Epithelial cell of proximal tubule (primary cell): ENCODE measurements around the gene EFCAB11. TPM values are rescaled to one million over a fixed set of nuclear protein-coding genes. Genes with fewer than 3 reads are reported as not detected.

Experiments
- DNase-seq: peaks from one replicate; pipeline ENCODE4 v3.0.0-alpha.2; 2011; ENCODE audit warnings: low read depth
- H3K4me3 ChIP-seq: 2 replicates; pipeline ENCODE4 v1.5.1; 2011; ENCODE audit warnings: low read depth, mild to moderate bottlenecking, low read length
- CTCF ChIP-seq: conservative IDR thresholded peaks from 2 replicates; pipeline ENCODE4 v1.5.1; 2012; ENCODE audit warnings: low read depth, mild to moderate bottlenecking, low read length
- total RNA-seq: library from RNA; depleted of rRNA; stranded (reverse); fragments of >200 nt; gene quantifications from 2 replicates; pipeline ENCODE4 v1.2.3, GENCODE V29; 2015

EFCAB11 gene
- total RNA-seq, 1 donor from 2014 or later, result 17.4 TPM

GRCh38 chr14:89833661-89834060, 120.9 kb downstream of the EFCAB11 start:
- no peak for DNase-seq
- no peak overlapping the region for H3K4me3 ChIP-seq
- TF ChIP-seq CTCF, result no peak

GRCh38 chr14:89833120-89833532, 121.4 kb downstream of the EFCAB11 start:
- TF ChIP-seq CTCF, result no peak
- DNase-seq, result no peak

GRCh38 chr14:89828471-89829165, 125.9 kb downstream of the EFCAB11 start:
- H3K4me3 ChIP-seq, result no peak overlapping the region
- no peak for TF ChIP-seq CTCF
- DNase-seq, result no peak

More at GRCh38 chr14:89833120-89833532, 121.4 kb downstream of the EFCAB11 start:
- no peak overlapping the region for H3K4me3 ChIP-seq

- no peak for DNase-seq
- no peak for TF ChIP-seq CTCF
- H3K4me3 ChIP-seq, result no peak overlapping the region
Observed at GRCh38 chr14:89827265-89827664, 127.3 kb downstream of the EFCAB11 start.

- DNase-seq, result no peak
- TF ChIP-seq CTCF, result no peak
- no peak overlapping the region for H3K4me3 ChIP-seq
Observed at GRCh38 chr14:89826596-89826995, 127.9 kb downstream of the EFCAB11 start.

GRCh38 chr14:89823743-89824142, 130.8 kb downstream of the EFCAB11 start:
- H3K4me3 ChIP-seq, result no peak overlapping the region
- DNase-seq, result no peak
- TF ChIP-seq CTCF, result no peak

GRCh38 chr14:89814126-89814525, 140.4 kb downstream of the EFCAB11 start:
- no peak for DNase-seq
- no peak for TF ChIP-seq CTCF
- no peak overlapping the region for H3K4me3 ChIP-seq
